ENCODE measurements around the gene OR2S2. TPM values are rescaled to one million over a fixed set of nuclear protein-coding genes. Genes with fewer than 3 reads are reported as not detected.

Gene OR2S2
- total RNA-seq, 1 experiment from 2014 or later: not detected

DNA sequence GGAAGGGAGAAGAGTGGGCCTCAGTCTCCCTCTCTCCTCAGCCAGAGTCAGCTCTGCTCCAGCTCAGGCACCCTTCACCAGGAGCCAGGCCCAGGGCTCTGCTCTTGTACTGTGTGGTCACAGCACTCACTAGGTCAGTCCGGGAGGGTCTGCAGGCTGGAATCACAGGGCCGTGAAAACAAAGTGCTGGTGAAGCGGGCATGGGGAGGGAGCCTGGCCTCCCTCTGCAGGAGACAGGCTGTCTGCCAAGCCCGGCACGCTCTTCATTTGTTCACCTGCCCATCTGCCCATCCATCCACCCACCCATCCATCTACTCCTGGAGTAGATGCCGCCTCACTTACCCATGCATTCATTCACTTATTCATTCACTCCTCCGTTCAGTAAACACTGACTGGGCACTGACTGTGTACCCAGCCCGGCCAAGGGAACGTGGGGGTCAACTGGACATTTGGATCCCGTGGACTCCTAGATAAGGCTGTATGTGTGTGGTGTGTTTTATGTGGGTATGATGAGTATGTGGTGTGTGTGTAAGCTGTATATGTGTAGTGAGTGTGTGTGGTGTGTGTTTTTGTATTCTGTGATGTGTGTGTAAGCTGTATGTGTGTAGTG, 45.1 kb downstream of the OR2S2 start:
- no peaks in the 10 kb centered on the region for H4K20me1 ChIP-seq (ENCODE audit: low read length)
- no peaks in the 10 kb centered on the region for H3K9me3 ChIP-seq (ENCODE audit: low read length)
- DNase-seq (no peak), ATAC-seq (no peak)
- H2AFZ ChIP-seq (ENCODE audit: low read length): no peak overlapping the region
- no peaks in the 10 kb centered on the region for H3K9me2 ChIP-seq (replicated peaks; ENCODE audit: low read length)
- H3K79me2 ChIP-seq (ENCODE audit: low read length): no peaks in the 10 kb centered on the region
- intact Hi-C loops (cut with micrococcal nuclease): no loop called here
- no peaks in the 10 kb centered on the region for H3K27me3 ChIP-seq (ENCODE audit: low read length)
- CTCF ChIA-PET: no interaction called here
- H3K4me2 ChIP-seq (ENCODE audit: low read length): no peak overlapping the region
- H3F3A ChIP-seq (ENCODE audit: low read length, unreplicated experiment): peaks cover 11% of the 10 kb centered on the region
- no peak overlapping the region for H3K9ac ChIP-seq (ENCODE audit: low read length)
- BruUV-seq (replicated peaks): no TSS peak
- POLR2A ChIA-PET (ENCODE audit: unreplicated experiment): no interaction called here
- H3K4me3 ChIP-seq (ENCODE audit: low read length): no peak overlapping the region
- no peaks in the 10 kb centered on the region for H3K36me3 ChIP-seq (ENCODE audit: low read depth, low read length)
- TF ChIP-seq EZH2phosphoT487 (IDR thresholded peaks at IDR 0.05; ENCODE audit: borderline replicate concordance, low read length): no peak
- TF ChIP-seq, protein P1, sequence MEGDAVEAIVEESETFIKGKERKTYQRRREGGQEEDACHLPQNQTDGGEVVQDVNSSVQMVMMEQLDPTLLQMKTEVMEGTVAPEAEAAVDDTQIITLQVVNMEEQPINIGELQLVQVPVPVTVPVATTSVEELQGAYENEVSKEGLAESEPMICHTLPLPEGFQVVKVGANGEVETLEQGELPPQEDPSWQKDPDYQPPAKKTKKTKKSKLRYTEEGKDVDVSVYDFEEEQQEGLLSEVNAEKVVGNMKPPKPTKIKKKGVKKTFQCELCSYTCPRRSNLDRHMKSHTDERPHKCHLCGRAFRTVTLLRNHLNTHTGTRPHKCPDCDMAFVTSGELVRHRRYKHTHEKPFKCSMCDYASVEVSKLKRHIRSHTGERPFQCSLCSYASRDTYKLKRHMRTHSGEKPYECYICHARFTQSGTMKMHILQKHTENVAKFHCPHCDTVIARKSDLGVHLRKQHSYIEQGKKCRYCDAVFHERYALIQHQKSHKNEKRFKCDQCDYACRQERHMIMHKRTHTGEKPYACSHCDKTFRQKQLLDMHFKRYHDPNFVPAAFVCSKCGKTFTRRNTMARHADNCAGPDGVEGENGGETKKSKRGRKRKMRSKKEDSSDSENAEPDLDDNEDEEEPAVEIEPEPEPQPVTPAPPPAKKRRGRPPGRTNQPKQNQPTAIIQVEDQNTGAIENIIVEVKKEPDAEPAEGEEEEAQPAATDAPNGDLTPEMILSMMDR (conservative IDR thresholded peaks at IDR 0.05; ENCODE audit: low read depth, low read length): no peak
- no peak for TF ChIP-seq EZH2 (IDR thresholded peaks at IDR 0.05; ENCODE audit: low read length, unreplicated experiment)
- no peak overlapping the region for H3K27ac ChIP-seq (ENCODE audit: low read length)
- peaks cover 37% of the 10 kb centered on the region for H3K4me1 ChIP-seq (ENCODE audit: insufficient read depth, low read length)

DNA sequence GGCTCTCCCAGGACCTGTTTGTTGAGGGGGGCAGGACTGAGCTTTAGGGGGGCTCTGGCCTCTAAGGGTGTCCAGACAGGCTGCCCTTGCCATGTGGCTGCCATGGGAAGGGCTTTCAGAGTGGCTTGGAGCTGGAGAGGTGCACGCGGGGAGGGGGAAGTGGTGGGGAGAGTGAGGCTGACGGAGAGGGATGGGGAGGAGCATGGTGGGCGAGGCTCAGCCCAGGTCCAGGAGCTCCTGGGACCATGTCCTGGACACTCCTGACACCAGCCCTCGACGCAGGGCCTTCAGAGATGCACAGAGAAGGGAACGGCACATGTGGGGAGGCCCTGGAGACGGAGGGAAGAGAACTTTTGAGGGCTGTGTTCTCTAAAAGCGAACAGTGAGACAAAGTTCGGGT, 46.3 kb downstream of the OR2S2 start:
- TF ChIP-seq EZH2 (IDR thresholded peaks at IDR 0.05; ENCODE audit: low read length, unreplicated experiment) (no peak), EZH2phosphoT487 (IDR thresholded peaks at IDR 0.05; ENCODE audit: borderline replicate concordance, low read length) (no peak)
- TF ChIP-seq, protein P1 (conservative IDR thresholded peaks at IDR 0.05; ENCODE audit: low read depth, low read length): no peak
- intact Hi-C loops (cut with micrococcal nuclease): no loop called here
- no peak overlapping the region for H3K9ac ChIP-seq (ENCODE audit: low read length)

More for the DNA sequence above, 46.3 kb downstream of the OR2S2 start:
- Histone ChIP-seq H3F3A (ENCODE audit: low read length, unreplicated experiment) (peaks cover 11% of the 10 kb centered on the region), H3K9me2 (replicated peaks; ENCODE audit: low read length) (no peaks in the 10 kb centered on the region), H4K20me1 (ENCODE audit: low read length) (no peaks in the 10 kb centered on the region), H3K4me2 (ENCODE audit: low read length) (no peak overlapping the region), H3K9me3 (ENCODE audit: low read length) (no peaks in the 10 kb centered on the region), H3K36me3 (ENCODE audit: low read depth, low read length) (no peaks in the 10 kb centered on the region), H3K4me1 (ENCODE audit: insufficient read depth, low read length) (peaks cover 49% of the 10 kb centered on the region), H3K79me2 (ENCODE audit: low read length) (peaks cover 7% of the 10 kb centered on the region), H2AFZ (ENCODE audit: low read length) (no peak overlapping the region), H3K27me3 (ENCODE audit: low read length) (no peaks in the 10 kb centered on the region), H3K27ac (ENCODE audit: low read length) (no peak overlapping the region), H3K4me3 (ENCODE audit: low read length) (no peak overlapping the region)
- POLR2A ChIA-PET (ENCODE audit: unreplicated experiment): no interaction called here
- CTCF ChIA-PET: interaction anchor here (0.6 kb wide), 1 partner anchor 29 kb away, joined by 3 read pairs; no protein-coding TSS in a partner anchor
- ATAC-seq (no peak), DNase-seq (no peak)
- no TSS peak for BruUV-seq (replicated peaks)
